GM13977 (cell line): ENCODE data around the gene IPO4.
A peak's percentile ranks its signal among the peaks of the same experiment; 100 is the strongest.

Source experiments
- DNase-seq: peaks from one replicate; pipeline ENCODE4 v3.0.0; 2012; ENCODE audit warnings: low spot score
- in situ Hi-C: fragments of 300-500 bp; cut with MboI; formaldehyde crosslinking; loops from one replicate; pipeline ENCODE4 v1.12.0; 2022; ENCODE audit warnings: low sequenced_read_pairs, low pct_unique_long_range_greater_than_20kb, mixed read lengths, inconsistent platforms; ENCODE audit not compliant: unreplicated experiment
- TF ChIP-seq, protein P1 (sequence below): IDR thresholded peaks from 2 replicates; pipeline ENCODE4 v1.5.1; 2012; ENCODE audit warnings: mild to moderate bottlenecking, control low read depth; ENCODE audit not compliant: insufficient read depth; ENCODE audit errors: extremely low read depth, missing control alignments

The IPO4 gene

DNA sequence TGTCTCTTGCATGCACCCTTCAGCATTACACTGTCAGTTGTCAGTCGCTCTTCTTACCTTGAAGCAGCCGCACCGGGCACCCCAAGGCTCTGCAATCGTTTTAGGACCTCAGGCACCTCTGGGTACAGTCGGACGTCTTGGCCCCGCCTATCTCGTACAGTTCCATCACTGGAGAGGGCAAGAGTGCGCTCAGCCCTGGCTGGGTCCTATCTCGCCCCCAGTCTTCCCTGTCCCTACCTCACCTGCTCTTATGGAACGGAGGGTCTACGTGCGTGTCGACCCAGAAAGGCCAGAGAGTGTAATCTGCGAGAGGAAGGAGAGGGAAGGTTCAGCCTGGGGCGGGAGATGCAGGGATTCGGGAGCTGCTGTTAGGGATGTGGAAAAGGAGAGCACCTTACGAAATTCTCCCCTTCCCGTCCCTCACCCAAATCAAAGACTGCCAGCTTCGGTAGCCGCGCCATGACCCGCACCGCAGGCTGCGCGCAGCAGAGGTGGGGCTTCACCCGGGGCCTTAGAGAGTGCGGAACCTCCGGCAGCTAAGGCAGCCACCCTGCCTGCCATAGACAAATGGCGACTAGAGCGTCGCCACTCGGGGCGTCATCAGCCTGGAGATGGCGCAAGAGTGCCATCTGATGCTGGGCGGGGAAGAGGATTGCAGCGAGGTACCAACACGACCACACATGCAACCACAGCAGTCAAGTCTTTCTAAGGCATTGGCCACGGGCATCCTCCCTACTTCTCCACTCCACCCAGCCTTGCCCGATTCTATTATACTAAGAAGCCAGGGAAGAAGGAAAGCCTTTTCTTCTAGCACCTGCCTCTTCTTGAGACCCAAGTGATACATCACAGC lies 27.1 kb upstream of the IPO4 start, which contains the start of gene MDP1:
Gene MDP1 (minus strand): TSS at position 572 of the 850 bp plus-strand sequence. CDS start 111 bp downstream, at position 461.
- DNase-seq: peak; percentile 88

DNA sequence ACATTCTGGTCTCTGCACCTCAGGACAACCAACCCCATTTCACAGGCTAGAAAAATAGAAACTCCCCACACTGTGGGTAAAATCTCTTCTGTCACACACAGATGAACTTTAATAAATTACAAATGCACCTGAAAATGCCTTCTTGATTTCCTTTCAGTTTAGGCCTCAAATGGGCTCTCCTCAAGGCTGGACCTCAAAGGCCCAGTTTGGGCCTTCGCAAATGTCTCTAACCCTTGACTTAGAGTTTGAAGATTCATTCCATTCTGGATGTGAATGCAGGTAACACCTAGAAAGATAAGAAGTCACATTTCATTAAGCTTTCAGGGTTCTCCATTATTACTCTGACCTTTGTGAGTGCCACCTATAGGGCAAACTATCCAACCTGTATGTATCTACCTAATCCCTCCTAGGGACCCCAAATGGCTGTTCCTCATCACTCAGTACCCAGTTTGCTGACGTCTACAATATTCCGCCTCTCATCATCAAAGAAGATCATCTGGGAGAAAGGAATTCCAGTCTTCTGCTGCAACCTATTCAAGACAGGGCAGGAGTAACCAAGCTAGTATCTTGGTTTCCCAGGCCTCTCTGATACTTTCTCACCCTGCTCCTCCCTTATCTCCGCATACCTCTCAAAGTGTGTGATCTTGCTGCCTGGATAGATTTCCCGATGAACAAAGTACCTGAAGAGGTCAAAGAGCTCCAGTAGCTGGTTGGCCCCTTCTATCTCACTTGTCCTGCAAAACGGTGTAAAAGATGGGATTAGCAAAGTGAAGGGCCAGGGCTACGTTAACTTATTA lies 25.4 kb upstream of the IPO4 start:
- TF ChIP-seq, protein P1, sequence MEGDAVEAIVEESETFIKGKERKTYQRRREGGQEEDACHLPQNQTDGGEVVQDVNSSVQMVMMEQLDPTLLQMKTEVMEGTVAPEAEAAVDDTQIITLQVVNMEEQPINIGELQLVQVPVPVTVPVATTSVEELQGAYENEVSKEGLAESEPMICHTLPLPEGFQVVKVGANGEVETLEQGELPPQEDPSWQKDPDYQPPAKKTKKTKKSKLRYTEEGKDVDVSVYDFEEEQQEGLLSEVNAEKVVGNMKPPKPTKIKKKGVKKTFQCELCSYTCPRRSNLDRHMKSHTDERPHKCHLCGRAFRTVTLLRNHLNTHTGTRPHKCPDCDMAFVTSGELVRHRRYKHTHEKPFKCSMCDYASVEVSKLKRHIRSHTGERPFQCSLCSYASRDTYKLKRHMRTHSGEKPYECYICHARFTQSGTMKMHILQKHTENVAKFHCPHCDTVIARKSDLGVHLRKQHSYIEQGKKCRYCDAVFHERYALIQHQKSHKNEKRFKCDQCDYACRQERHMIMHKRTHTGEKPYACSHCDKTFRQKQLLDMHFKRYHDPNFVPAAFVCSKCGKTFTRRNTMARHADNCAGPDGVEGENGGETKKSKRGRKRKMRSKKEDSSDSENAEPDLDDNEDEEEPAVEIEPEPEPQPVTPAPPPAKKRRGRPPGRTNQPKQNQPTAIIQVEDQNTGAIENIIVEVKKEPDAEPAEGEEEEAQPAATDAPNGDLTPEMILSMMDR: no peak
- in situ Hi-C loops: no loop called here
- DNase-seq: no peak

More for the DNA sequence above, 27.1 kb upstream of the IPO4 start, which contains the start of gene MDP1:
- TF ChIP-seq, protein P1: peak; percentile 92
- in situ Hi-C loops: no loop called here

DNA sequence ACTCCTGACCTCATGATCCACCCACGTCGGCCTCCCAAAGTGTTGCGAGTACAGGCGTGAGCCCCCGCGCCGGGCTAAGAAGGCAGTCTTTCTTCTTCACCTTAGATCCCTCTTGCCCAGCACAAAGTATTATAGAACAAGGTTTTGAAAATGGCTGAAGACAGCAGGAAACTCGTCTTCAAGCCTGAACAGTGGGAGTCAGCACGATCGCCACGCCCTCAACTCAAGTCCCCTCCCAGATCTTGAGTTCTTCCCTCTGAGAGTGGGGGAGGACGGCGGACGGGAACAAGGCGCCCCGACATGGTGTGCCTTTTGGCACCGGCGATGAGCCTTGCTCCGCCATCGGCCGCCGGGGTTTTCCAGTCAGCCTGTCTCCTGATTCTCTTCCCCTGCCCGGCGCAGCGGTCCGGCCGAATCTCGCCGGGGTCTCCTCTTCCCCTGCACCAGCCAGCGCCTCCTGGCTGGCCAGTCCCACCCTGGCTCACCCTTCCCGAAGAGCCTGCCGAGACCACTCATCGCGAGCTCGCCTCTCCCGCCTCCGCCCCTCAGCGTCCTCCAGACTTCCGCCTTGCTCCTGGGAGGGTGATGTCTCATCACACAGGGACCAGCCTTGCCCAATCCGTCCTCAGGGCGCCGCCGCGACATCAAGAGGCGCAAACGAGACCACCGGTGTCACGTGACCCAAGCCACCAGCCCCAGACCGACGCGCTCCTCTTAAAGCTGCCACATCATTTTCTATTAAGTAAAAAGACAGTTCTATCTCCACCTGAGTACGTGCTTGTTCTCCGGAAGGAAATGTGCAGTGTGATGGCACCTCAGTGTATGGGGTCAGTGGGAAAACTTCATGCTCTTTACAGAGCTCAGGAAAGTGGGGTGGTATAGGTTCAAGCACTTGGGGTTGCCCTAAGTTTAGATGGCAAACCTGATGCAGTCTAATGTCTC lies 24.6 kb upstream of the IPO4 start, which contains the start of gene CHMP4A:
Gene CHMP4A (minus strand): TSS at position 565 of the 942 bp plus-strand sequence. CDS start 49 bp downstream, at position 516.
- peak; percentile 95 for DNase-seq
- in situ Hi-C loops: no loop called here
- TF ChIP-seq, protein P1: no peak

DNA sequence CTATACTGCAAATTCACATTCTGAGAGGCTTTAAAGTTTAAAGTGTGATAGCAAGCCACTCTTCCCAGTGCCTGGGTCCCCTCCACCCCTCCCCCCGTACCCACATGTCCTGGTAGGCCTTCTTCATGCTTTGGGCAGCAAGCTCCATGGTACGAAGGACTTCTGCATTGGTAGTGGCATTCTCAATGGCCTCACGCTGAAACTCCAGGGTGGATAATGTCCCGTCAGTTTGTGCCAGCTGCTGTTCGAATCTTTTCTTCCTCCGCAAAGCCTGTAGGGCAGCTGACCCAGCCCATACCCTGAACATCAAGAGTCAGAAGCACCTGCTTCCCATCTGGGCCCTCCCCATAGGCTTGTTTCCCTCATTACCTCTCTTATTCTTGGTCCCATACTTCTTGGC lies 22.7 kb upstream of the IPO4 start:
- DNase-seq: no peak
- TF ChIP-seq, protein P1: no peak
- in situ Hi-C loops: no loop called here

DNA sequence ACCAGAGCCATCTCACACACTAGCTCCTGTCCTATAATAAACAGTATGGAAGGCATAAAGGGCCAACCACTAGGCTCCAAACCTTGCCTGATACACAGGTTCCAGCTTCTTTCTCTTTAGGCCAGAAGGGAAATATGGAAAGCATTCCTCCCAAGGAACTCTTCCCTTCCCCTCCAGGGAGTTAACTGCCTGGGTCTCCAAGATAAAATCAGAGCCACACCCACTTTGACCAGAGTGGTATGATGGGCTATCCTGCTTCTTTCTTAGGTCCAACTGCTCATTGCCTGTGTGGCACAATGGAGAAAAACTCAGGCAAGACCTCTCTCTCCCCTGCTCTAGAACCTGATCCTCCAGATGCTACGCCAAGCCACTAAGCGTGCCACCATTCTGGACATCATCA lies 19.0 kb upstream of the IPO4 start:
- DNase-seq: no peak
- in situ Hi-C loops: no loop called here
- TF ChIP-seq, protein P1: no peak
